ENCODE measurements around the gene SS18L1. TPM values are rescaled to one million over a fixed set of nuclear protein-coding genes. Genes with fewer than 3 reads are reported as not detected.

SS18L1 gene
- total RNA-seq, 1 experiment from 2014 or later, result 34.1 TPM

DNA sequence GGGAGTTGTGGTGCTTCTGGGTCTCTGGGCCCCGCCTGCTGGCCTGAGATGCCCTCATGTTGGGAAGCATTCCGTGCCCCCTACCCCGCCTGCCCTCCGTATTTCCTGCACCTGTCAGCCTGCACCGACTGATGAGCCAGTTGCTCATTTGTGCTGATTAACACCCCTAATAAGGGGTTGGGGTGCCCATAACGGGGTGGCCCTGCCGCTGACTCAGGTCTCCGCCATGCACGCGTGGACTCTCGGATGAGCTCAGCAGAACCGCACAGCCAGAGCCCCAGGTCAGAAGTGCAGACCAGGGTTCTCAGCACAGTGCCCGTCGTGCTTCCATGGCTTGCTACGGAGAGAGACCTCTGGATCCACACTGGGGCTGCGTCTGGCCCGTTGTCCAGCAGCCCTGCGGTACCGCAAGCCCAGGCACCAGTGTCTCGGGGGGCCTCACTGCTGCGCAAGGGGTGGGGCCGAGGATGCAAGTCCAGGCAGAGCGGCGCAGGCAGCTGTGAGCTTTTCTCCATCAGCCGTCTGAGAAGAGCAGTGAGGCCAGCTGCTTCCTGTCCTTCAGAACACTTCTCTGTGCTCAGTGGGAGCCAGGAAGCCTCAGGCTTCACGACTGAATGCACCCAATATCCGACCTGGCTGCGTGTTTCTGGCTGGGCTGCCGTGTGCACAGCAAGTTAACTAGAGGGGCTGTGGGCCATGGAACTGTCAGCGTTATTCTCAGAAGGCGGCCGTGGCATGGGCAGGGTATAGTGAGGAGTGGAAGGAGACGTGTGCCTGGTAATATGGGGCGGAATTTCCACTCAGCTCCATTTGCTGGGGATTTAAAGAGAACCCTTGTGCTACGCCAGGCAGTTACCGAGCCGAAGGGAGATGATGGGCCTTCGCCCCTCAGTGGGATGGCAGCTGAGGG is 57.9 kb downstream of the SS18L1 start (continued):
- TF ChIP-seq, protein P1, sequence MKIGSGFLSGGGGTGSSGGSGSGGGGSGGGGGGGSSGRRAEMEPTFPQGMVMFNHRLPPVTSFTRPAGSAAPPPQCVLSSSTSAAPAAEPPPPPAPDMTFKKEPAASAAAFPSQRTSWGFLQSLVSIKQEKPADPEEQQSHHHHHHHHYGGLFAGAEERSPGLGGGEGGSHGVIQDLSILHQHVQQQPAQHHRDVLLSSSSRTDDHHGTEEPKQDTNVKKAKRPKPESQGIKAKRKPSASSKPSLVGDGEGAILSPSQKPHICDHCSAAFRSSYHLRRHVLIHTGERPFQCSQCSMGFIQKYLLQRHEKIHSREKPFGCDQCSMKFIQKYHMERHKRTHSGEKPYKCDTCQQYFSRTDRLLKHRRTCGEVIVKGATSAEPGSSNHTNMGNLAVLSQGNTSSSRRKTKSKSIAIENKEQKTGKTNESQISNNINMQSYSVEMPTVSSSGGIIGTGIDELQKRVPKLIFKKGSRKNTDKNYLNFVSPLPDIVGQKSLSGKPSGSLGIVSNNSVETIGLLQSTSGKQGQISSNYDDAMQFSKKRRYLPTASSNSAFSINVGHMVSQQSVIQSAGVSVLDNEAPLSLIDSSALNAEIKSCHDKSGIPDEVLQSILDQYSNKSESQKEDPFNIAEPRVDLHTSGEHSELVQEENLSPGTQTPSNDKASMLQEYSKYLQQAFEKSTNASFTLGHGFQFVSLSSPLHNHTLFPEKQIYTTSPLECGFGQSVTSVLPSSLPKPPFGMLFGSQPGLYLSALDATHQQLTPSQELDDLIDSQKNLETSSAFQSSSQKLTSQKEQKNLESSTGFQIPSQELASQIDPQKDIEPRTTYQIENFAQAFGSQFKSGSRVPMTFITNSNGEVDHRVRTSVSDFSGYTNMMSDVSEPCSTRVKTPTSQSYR (CRISPR knock-in tag; IDR thresholded peaks at IDR 0.05), result no peak
- no peak for TF ChIP-seq ATF1 (CRISPR knock-in tag; IDR thresholded peaks at IDR 0.05)
- TF ChIP-seq, protein P2, sequence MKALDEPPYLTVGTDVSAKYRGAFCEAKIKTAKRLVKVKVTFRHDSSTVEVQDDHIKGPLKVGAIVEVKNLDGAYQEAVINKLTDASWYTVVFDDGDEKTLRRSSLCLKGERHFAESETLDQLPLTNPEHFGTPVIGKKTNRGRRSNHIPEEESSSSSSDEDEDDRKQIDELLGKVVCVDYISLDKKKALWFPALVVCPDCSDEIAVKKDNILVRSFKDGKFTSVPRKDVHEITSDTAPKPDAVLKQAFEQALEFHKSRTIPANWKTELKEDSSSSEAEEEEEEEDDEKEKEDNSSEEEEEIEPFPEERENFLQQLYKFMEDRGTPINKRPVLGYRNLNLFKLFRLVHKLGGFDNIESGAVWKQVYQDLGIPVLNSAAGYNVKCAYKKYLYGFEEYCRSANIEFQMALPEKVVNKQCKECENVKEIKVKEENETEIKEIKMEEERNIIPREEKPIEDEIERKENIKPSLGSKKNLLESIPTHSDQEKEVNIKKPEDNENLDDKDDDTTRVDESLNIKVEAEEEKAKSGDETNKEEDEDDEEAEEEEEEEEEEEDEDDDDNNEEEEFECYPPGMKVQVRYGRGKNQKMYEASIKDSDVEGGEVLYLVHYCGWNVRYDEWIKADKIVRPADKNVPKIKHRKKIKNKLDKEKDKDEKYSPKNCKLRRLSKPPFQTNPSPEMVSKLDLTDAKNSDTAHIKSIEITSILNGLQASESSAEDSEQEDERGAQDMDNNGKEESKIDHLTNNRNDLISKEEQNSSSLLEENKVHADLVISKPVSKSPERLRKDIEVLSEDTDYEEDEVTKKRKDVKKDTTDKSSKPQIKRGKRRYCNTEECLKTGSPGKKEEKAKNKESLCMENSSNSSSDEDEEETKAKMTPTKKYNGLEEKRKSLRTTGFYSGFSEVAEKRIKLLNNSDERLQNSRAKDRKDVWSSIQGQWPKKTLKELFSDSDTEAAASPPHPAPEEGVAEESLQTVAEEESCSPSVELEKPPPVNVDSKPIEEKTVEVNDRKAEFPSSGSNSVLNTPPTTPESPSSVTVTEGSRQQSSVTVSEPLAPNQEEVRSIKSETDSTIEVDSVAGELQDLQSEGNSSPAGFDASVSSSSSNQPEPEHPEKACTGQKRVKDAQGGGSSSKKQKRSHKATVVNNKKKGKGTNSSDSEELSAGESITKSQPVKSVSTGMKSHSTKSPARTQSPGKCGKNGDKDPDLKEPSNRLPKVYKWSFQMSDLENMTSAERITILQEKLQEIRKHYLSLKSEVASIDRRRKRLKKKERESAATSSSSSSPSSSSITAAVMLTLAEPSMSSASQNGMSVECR (CRISPR knock-in tag; IDR thresholded peaks at IDR 0.05; ENCODE audit: borderline replicate concordance), result no peak
- no peak for TF ChIP-seq ZNF532 (CRISPR knock-in tag; IDR thresholded peaks at IDR 0.05; ENCODE audit: borderline replicate concordance)
- TF ChIP-seq AR (CRISPR knock-in tag; IDR thresholded peaks at IDR 0.05), result no peak
- TF ChIP-seq HMGXB4 (CRISPR knock-in tag; IDR thresholded peaks at IDR 0.05), result no peak
- no peak for TF ChIP-seq GRHL2 (CRISPR knock-in tag; IDR thresholded peaks at IDR 0.05; ENCODE audit: insufficient replicate concordance, severe bottlenecking)
- no peak for TF ChIP-seq ZMAT4 (CRISPR knock-in tag; IDR thresholded peaks at IDR 0.05)
- TF ChIP-seq, protein P3, sequence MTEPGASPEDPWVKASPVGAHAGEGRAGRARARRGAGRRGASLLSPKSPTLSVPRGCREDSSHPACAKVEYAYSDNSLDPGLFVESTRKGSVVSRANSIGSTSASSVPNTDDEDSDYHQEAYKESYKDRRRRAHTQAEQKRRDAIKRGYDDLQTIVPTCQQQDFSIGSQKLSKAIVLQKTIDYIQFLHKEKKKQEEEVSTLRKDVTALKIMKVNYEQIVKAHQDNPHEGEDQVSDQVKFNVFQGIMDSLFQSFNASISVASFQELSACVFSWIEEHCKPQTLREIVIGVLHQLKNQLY (CRISPR knock-in tag; IDR thresholded peaks at IDR 0.05), result no peak
- TF ChIP-seq E2F1 (CRISPR knock-in tag; IDR thresholded peaks at IDR 0.05), result no peak
- TF ChIP-seq ZNF423 (CRISPR knock-in tag; IDR thresholded peaks at IDR 0.05), result no peak
- TF ChIP-seq TP53 (CRISPR knock-in tag; IDR thresholded peaks at IDR 0.05), result no peak
- no peak for TF ChIP-seq CTCF (IDR thresholded peaks at IDR 0.05)
- TF ChIP-seq, protein P4, sequence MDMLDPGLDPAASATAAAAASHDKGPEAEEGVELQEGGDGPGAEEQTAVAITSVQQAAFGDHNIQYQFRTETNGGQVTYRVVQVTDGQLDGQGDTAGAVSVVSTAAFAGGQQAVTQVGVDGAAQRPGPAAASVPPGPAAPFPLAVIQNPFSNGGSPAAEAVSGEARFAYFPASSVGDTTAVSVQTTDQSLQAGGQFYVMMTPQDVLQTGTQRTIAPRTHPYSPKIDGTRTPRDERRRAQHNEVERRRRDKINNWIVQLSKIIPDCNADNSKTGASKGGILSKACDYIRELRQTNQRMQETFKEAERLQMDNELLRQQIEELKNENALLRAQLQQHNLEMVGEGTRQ (CRISPR knock-in tag; IDR thresholded peaks at IDR 0.05), result no peak

All from WTC11 (cell line).